HG03378 (cell line): ENCODE results near the gene NGEF.

ENCODE experiments used
- ATAC-seq: cut with Tn5 transposase; IDR thresholded peaks from one replicate; pipeline ENCODE4 v1.9.1; 2021; ENCODE audit warnings: mild to moderate bottlenecking, moderate library complexity; ENCODE audit not compliant: unreplicated experiment

Gene NGEF

GRCh38 chr2:232876161-232876977 is 136.7 kb downstream of the NGEF start:
- no peak for ATAC-seq

- no peak for ATAC-seq
Measured at GRCh38 chr2:232875256-232876121, 137.6 kb downstream of the NGEF start.

- no peak for ATAC-seq
Measured at GRCh38 chr2:232874677-232875223, 138.3 kb downstream of the NGEF start.

- no peak for ATAC-seq
Measured at GRCh38 chr2:232873909-232874641, 139.0 kb downstream of the NGEF start.

- ATAC-seq: no peak
Measured at GRCh38 chr2:232873292-232873908, 139.7 kb downstream of the NGEF start.

- no peak for ATAC-seq
Measured at GRCh38 chr2:232872826-232873225, 140.2 kb downstream of the NGEF start.

GRCh38 chr2:232871835-232872736 is 141.0 kb downstream of the NGEF start:
- no peak for ATAC-seq

GRCh38 chr2:232871418-232871834 is 141.6 kb downstream of the NGEF start:
- no peak for ATAC-seq

- no peak for ATAC-seq
Measured at GRCh38 chr2:232870766-232871371, 142.2 kb downstream of the NGEF start.

GRCh38 chr2:232870018-232870765 is 142.9 kb downstream of the NGEF start, which contains the start of gene SNORC:
SNORC (plus strand) TSS chr2:232870264; CDS start chr2:232870342, 78 bp downstream.
- no peak for ATAC-seq

GRCh38 chr2:232869138-232870017 is 143.7 kb downstream of the NGEF start:
- ATAC-seq: no peak

- ATAC-seq: no peak
Measured at GRCh38 chr2:232866104-232866503, 147.0 kb downstream of the NGEF start.

GRCh38 chr2:232865165-232865564 is 147.9 kb downstream of the NGEF start:
- no peak for ATAC-seq

GRCh38 chr2:232863996-232864395 is 149.1 kb downstream of the NGEF start:
- ATAC-seq: no peak

GRCh38 chr2:232861353-232861752 is 151.7 kb downstream of the NGEF start:
- ATAC-seq: no peak

GRCh38 chr2:232860593-232861241 is 152.3 kb downstream of the NGEF start:
- ATAC-seq: no peak
